ENCODE data around the gene PRXL2C. TPM values are rescaled to one million over a fixed set of nuclear protein-coding genes. Genes with fewer than 3 reads are reported as not detected.

The PRXL2C gene
- total and polyA plus RNA-seq, 12 donors, result 10.5 to 59.0 (median 22.2) TPM

DNA sequence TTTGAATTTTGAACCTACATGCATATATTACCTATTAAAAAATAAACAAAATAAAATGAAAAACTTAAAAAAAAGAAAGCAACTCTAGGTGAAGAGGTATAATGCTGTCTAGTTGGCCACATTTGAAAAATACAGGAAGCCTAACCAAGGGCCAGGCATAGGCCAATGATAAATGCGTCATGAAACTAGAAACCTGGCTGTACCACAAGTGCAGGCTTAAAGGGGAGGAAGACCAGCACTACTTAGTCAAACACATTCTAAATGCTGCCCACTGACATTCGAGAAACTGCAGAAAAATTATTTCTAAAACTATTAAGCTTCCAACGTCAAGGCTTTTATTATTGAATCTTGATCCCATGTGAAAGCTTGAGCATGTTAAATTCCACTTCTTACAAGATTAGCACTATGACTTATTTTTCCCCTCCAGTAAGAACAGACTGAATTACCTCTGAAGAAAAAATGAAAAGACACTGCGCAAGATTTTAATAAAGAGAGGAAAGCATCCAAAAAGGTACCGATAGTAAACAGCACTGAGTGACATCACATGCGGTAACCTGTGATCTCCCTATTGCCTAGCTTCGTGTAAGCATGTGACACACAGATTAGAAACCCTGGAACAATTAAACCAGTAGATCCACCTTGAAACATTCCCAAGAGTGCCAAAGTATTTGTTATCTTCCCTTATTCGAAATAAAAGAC, 51.7 kb downstream of the PRXL2C start:
- ATAC-seq (peak; percentile 16 to 91 (median 78)), DNase-seq (no peak)
- H3K4me1 ChIP-seq, result peaks cover 0 to 34% (median 10%) of the 10 kb centered on the region in 9 donors
- TF ChIP-seq, protein P1, sequence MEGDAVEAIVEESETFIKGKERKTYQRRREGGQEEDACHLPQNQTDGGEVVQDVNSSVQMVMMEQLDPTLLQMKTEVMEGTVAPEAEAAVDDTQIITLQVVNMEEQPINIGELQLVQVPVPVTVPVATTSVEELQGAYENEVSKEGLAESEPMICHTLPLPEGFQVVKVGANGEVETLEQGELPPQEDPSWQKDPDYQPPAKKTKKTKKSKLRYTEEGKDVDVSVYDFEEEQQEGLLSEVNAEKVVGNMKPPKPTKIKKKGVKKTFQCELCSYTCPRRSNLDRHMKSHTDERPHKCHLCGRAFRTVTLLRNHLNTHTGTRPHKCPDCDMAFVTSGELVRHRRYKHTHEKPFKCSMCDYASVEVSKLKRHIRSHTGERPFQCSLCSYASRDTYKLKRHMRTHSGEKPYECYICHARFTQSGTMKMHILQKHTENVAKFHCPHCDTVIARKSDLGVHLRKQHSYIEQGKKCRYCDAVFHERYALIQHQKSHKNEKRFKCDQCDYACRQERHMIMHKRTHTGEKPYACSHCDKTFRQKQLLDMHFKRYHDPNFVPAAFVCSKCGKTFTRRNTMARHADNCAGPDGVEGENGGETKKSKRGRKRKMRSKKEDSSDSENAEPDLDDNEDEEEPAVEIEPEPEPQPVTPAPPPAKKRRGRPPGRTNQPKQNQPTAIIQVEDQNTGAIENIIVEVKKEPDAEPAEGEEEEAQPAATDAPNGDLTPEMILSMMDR (IDR thresholded peaks at IDR 0.05), result no peak
- H3K4me3 ChIP-seq, result peak overlapping the region in 2 of 10 donors; percentile 10 to 12
- no peaks in the 10 kb centered on the region for H3K9me3 ChIP-seq
- intact Hi-C loops (cut with DNase I), result no loop called here
- no peaks in the 10 kb centered on the region for H3K27me3 ChIP-seq
- H3K36me3 ChIP-seq, result no peaks in the 10 kb centered on the region
- 54 to 56% methylated on average over 8 of the region's 8 CpGs for WGBS, 2 donors
- peak overlapping the region; percentile 15 to 82 (median 66) for H3K27ac ChIP-seq

DNA sequence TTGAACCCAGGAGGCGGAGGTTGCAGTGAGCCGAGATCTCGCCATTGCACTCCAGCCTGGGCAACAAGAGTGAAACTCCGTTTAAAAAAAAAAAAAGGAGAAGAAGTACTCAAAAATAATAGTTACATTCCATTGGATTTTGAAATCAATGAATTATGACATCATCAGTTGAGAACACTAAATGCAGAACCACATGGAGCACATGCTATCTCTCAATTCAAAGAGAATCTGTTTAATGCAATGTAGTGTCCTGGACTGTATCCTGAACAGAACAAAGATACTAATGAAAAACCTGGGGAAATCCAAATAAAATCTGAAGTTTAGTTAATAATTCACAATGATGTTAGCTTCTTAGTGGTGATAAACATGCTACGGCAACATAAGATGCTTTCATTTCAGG, 55.8 kb downstream of the PRXL2C start:
- TF ChIP-seq, protein P1 (IDR thresholded peaks at IDR 0.05), result no peak
- peaks cover 0 to 16% (median 0%) of the 10 kb centered on the region in 9 donors for H3K4me1 ChIP-seq
- peaks cover 0 to 4% (median 0%) of the 10 kb centered on the region in 11 donors for H3K9me3 ChIP-seq
- no peaks in the 10 kb centered on the region for H3K36me3 ChIP-seq
- ATAC-seq (no peak), DNase-seq (no peak)
- no peak overlapping the region for H3K27ac ChIP-seq
- no peaks in the 10 kb centered on the region for H3K27me3 ChIP-seq
- WGBS, 2 donors, result 93 to 99% methylated on average over 5 of the region's 5 CpGs
- no peak overlapping the region for H3K4me3 ChIP-seq
- intact Hi-C loops (cut with DNase I), result no loop called here

DNA sequence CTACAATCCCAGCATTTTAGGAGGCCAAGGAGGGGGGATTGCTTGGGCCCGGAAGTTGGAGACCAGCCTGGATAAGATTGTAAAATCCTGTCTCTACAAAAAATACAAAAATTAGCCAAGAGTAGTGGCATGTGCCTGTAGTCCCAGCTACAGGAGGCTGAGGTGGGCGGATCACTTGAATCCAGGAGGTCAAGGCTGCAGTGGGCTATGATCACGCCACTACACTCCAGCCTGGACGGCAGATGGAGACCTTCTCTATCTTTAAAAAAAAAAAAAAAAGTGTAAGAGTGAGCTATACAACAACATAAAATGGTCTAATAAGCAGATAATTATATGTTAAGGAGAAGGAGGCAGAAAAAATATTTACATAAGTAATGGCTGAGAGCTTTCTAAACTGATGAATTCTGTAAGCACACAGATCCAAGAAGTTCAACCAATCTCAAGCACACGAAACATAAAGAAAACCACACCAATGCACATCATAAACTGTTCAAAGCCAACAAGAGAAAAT, 58.5 kb downstream of the PRXL2C start:
- Histone ChIP-seq H3K27me3 (no peaks in the 10 kb centered on the region), H3K27ac (no peak overlapping the region), H3K36me3 (no peaks in the 10 kb centered on the region), H3K4me1 (no peaks in the 10 kb centered on the region), H3K9me3 (peaks cover 0 to 4% (median 0%) of the 10 kb centered on the region in 11 donors), H3K4me3 (no peak overlapping the region)
- intact Hi-C loops (cut with DNase I), result no loop called here
- no peak for ATAC-seq
- TF ChIP-seq, protein P1 (IDR thresholded peaks at IDR 0.05), result no peak
- DNase-seq, result no peak
- 89 to 91% methylated on average over 5 of the region's 5 CpGs for WGBS, 2 donors

Other genes starting within 250 kb of the PRXL2C start
- gene ZNF367, start 236.9 kb downstream of the PRXL2C start, total RNA-seq, result 1 to 10 TPM; 2.4 to 6.4 (median 4.0) TPM
- 1 to 10 TPM; 1.2 to 2.9 TPM for gene ZNF367, start 236.9 kb downstream of the PRXL2C start, polyA plus RNA-seq
- gene HABP4, start 205.1 kb downstream of the PRXL2C start, total RNA-seq, result 10 to 100 TPM; 20.8 to 30.4 (median 25.9) TPM
- 10 to 100 TPM; 21.2 to 25.1 TPM for gene HABP4, start 205.1 kb downstream of the PRXL2C start, polyA plus RNA-seq
- 10 to 100 TPM; 17.0 to 30.8 (median 27.0) TPM for gene CDC14B, start 35.5 kb downstream of the PRXL2C start, total RNA-seq
- 1 to 10 TPM; 5.1 to 5.9 TPM for gene CDC14B, start 35.5 kb downstream of the PRXL2C start, polyA plus RNA-seq
- gene ZNF510, start 122.8 kb upstream of the PRXL2C start, total RNA-seq, result 10 to 100 TPM in 1 of 10 donors, 1 to 10 TPM in 9; 4.1 to 10.6 (median 8.1) TPM
- 1 to 10 TPM; 2.0 to 2.9 TPM for gene ZNF510, start 122.8 kb upstream of the PRXL2C start, polyA plus RNA-seq
- gene ZNF782, start 199.2 kb upstream of the PRXL2C start, total RNA-seq, result 1 to 10 TPM; 1.9 to 4.8 (median 3.1) TPM
- 1 to 10 TPM in 1 of 2 donors, under 1 TPM in 1; 0.64 to 1.5 TPM for gene ZNF782, start 199.2 kb upstream of the PRXL2C start, polyA plus RNA-seq

Data from heart right ventricle (tissue), 16 donors.